GM18870 (cell line): ENCODE data around the gene AADACL4.
"Not testable (repeated sequence)": the region's sequence is repeated elsewhere in the genome, so short reads cannot be mapped to it uniquely, and the experiment has no call there.

Experiments used
- ATAC-seq: cut with Tn5 transposase; IDR thresholded peaks from one replicate; pipeline ENCODE4 v1.9.1; 2021; ENCODE audit warnings: moderate library complexity; ENCODE audit not compliant: unreplicated experiment

AADACL4 gene

DNA sequence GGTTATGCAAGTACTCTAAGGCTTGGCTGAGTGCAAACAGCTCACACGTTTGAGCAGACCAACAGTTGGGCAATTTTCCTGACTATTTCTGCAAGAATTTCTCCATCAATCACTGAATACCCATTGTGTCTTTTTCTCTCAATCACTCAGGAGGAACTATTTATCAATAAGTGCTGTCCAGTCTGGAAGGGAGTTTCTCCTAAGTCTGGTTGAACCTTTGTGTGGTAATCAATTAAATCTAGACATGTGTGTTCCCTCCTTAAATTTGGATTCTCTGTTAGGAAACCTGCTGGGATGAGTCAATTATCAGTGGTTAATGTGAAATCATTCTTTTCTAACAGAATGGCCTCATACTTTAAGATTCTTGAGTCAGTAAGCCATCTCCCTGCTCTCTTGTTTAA is 65.2 kb downstream of the AADACL4 start:
- no peak for ATAC-seq

DNA sequence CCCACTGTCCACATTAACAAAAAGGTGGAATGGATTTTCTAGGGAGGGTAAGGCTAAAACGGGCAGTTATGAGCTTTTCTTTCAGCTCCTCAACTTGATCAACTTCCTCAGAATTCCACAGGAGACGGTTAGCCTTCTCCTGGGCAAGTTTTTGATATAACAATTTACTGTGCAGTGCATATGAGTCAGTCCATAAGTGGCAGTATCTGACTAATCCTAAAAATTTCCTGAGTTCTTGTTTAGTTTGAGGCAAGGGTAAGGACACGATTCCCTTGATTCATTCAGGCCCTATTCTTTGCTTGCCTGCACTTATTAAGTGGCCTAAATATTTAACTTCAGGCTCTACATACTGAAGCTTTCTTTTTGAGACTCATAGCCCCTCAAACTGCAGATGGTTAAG is 65.8 kb downstream of the AADACL4 start:
- ATAC-seq = no peak

DNA sequence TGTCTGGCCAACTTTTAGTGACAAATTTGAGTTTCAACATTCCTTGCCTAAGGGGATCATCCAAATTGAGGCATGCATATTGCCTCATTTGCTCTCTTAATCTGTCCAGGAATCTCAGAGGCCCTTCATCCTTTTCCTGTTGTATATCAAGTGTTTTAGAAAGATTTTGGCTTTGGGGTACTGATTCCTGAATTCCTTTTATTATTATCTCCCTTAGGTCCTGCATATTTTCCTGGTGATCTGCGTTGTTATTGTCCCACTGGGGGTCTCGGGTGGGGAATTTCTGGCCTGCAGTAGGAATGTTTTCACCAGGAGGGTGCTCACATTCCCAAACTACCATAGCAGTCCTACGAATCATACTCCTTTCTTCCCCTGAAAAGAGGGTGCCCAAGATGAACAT is 67.7 kb downstream of the AADACL4 start:
- ATAC-seq = no peak

DNA sequence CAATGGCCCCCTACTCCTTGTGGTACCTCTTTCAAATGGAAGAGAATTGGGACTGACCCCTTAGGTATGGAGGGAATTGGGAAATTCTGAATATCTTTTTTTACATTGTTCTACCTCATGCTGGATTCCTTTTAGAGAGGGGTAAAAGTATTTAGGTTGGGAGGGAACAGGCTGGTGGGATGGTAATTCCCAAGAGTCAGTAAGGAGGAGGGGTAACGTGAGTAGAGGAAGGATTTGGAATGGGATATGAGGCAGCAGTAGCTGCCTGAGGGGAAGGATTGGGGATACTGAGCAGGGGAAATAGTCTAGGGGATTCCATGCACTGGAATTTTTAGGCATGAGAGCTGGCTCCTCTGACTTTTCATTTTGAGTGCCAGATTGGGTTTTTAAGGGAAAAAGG is 68.2 kb downstream of the AADACL4 start:
- ATAC-seq = no peak

DNA sequence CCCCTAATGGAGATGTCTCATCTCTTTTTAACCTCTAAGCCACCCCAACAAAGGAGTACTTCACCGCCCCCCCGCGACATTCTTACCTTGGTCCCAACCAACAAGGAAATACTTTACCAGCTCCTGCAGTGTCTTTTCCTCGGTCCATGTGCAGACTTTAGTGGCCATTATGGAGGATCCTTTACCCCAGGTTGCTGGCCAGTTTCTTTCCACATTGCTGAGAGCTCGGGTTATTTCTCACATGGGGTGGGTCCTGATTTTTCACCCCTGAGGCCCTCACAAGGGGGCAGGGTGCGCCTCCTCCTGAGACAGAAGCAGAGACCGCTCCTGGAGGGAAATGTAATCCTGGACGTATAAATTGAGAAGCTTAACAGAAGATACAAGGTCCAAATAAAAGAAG is 69.0 kb downstream of the AADACL4 start:
- no peak for ATAC-seq

DNA sequence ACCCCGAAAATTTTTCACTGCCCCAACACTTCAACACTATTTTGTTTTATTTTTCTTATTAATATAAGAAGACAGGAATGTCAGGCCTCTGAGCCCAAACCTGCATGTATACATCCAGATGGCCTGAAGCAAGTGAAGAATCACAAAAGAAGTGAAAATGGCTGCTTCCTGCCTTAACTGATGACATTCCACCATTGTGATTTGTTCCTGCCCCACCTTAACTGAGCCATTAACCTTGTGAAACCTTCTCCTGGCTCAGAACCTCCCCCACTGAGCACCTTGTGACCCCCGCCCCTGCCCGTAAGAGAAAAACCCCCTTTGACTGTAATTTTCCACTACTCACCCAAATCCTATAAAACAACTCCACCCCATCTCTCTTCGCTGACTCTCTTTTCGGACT is 69.8 kb downstream of the AADACL4 start:
- ATAC-seq = not testable (repeated sequence)

DNA sequence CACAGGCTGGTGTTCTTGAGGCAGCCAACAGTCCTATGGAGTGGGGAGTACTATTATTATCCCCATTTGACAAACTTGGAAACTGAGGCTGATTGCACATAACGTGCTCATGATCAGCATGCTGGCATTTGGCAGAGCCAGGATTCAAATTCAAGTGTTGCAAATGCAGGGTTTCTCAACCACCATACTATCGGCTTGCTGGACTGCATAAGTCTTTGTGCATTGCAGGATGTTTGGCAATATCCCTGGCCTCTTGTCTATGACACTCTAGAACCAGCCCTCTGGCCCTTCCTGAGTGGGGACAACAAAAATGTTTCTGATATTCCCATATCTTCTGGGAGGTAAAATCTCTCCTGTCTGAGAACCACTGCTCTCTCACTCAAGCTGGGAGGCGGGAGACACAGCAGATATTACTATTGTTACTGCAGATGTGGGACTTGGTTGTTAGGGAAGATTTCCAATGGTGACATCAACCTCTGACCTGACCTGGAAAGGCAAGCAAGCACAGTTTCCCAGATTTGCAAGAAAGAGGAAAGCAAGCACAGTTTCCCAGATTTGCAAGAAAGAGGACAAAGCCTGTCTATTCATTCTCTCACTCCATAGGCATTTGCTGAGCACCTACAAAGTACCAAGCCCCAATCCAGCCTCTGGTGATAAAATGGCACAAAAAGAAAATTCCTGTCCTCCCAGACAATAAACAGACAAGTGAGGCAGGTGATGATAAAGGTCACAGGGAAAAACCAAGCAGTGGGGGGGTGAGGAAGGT is 71.0 kb downstream of the AADACL4 start:
- no peak for ATAC-seq

DNA sequence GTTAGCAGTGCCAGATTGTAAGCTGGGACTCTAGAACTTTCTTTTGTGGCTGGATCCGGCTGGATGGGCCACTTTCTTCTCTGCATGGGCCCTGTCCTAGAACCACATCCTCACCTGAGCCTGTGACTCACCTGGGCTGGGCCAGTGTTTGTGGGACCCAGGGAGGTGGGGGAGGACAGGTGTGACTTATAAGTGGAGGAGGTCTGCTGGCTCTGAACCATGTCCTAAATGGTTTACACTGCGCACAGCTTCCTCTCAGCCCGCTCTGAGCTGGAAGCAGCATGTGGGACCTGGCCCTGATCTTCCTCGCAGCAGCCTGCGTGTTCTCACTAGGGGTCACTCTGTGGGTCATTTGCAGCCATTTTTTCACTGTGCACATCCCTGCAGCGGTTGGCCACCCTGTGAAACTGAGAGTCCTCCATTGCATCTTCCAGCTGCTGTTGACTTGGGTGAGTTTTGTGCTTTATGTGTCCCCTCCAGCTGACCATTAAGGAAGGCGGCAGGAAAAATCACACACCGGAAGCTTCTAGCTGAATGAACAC is 72.1 kb downstream of the AADACL4 start, which contains the start of gene AADACL3:
Gene AADACL3 (plus strand): TSS at position 215 of the 542 bp plus-strand sequence. CDS start 67 bp downstream, at position 282.
- no peak for ATAC-seq
